Dermis microvascular lymphatic vessel endothelial cell (primary cell): ENCODE results near the gene CAPN7. TPM values are rescaled to one million over a fixed set of nuclear protein-coding genes. Genes with fewer than 3 reads are reported as not detected.

Experiments
- DNase-seq, 2 donors: peaks; one replicate each; pipeline versions ENCODE4 v3.0.0 to v3.0.0-alpha.2; 2010; ENCODE audit warnings: low read depth in 2 of 2
- total RNA-seq: library from RNA; depleted of rRNA; stranded (reverse); fragments of >200 nt; gene quantifications from 2 replicates; pipeline ENCODE4 v1.2.1, GENCODE V29; 2014

Gene CAPN7
- total RNA-seq, 1 donor from 2014 or later, result 21.1 TPM

DNA sequence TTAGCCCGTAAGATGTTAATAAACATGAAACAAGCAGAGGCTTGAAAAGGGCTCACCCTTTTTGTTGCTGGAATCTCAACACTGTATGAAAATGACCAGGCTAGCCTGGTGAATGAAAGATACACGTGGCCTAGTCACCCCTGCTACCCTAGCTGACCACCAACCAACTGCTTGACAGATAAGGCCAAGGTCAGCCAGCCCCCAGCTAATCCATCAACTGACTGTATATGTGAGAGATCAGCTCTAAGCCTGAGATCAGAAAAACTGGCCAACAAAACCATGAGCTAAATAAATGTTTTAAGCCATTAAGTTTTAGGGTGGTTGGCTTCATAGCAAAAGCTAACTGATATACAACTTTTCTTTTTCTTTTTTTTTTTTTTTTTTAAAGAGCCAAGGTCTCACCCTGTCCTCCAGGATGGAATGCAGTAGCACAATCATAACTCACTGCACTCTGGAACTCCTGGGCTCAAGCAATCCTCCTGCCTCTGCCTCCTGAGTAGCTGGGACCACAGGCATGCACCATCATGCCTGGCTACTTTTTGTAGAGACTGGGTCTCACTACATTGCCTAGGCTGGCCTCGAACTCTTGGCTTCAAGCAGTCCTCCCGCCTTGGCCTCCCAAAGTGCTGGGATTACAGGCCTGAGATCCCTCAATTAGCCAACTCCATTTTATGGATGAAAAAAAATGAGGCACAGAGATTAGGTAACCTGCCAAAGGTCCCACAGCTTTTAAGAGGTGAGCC, 91.7 kb downstream of the CAPN7 start:
- DNase-seq, result no peak

DNA sequence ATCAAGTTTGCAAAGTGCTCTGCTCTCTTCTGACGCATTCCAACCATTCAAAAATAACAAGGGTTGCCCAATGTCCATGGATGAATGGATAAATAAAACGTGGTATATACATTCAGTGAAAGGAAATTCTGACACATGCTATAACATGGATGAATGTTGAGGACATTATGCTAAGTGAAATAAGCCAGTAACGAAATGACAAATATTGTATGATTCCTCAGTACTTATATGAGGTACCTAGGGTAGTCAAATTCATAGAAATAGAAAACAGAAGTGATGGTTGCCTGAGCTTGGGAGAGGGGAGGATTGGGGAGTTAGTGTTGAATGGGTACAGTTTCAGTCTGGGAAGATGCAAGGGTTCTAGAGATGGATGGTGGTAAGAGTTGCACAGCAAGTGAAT, 92.5 kb downstream of the CAPN7 start:
- DNase-seq, result no peak

DNA sequence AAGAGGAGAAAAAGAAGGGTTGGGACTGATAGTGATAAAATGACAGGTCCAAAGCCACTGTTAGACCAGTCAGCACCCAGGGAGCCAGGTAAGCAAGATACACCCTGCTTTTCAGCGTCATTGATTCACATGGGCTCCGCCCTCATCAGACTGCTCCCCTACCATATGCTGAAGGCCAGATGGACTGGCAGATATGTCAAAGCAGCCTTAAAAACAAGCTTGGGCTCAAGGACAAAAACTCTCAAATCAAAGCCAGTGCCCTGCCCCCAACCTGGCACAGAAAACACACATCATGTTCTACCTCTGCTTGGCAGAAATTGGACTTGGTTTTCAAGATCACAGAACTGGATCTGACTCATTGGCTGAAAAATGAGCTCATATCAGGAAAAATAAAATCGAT, 93.0 kb downstream of the CAPN7 start:
- no peak for DNase-seq

DNA sequence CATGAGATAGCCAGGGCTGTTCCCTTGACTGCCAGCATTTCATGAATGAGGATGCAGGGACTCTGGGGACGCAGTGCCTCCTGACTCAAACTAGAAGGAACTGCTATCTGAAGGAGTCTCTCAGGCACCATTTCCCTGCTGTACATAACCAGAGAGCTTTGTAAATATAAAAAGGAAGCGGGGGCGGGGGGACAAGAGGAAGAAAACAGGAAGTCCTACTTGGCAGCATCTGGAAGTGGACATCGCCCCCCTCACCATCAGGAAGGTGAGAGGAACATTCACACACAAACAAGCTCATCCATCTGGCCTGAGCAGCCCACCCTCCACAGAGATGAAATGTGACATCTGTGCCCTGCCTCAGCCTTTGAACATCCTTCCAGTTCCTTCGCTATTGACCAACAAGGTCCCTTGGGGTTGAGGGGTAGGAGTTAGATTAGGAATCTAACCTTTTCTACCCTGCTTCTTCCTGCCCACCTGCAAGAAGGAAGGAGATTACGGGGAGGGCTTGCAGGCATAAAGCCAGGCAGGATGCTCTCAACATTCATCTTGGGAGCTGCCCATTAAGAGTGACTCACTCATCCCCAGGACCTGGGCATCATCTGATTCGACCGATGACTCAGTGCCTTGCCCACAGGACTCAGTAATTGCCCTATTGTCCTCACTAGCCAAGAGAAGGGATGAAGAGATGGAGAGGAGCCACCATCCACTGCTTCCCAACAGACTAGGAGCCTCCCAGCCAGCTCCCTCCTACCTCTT, 94.5 kb downstream of the CAPN7 start:
- peak; percentile 38 to 94 for DNase-seq

DNA sequence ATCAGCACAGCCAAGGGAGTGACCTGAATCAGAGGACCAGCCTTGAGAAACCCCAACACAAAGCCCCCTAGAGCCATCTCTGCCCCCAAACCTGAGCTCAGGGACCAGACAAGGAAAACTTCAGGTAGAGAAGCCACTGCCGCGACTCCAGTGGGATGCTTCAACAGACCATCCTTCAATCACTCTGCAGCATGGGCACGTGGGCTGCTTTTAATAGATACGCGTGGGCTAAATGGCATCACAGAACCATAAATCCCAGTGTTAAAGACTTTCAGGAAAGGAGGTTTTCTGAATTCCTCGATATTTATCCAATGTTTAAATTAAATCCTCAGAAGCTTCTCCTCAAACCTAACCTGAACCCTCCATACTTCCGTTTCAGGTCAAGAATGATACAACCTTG, 95.7 kb downstream of the CAPN7 start:
- no peak for DNase-seq

Other genes starting within 250 kb of the CAPN7 start
- 21.6 and 23.4 TPM in 2 replicates for gene MRPS25, start 140.9 kb upstream of the CAPN7 start, total RNA-seq
- gene RBSN, start 107.1 kb upstream of the CAPN7 start, total RNA-seq, result 15.9 and 19.6 TPM in 2 replicates
- 53.1 and 56.3 TPM in 2 replicates for gene SH3BP5, start 126.3 kb downstream of the CAPN7 start, total RNA-seq
- gene METTL6, start 221.3 kb downstream of the CAPN7 start, total RNA-seq, result 21.6 and 22.2 TPM in 2 replicates
- gene EAF1, start 221.4 kb downstream of the CAPN7 start, total RNA-seq, result 13.4 and 19.2 TPM in 2 replicates